ENCODE results near the gene HS6ST1.

Gene HS6ST1

GRCh38 chr2:128237081-128237534 is 81.6 kb downstream of the HS6ST1 start:
- no peak for DNase-seq (ENCODE audit: low read depth)

- DNase-seq (ENCODE audit: low read depth): no peak
Observed at GRCh38 chr2:128236491-128237035, 82.1 kb downstream of the HS6ST1 start.

- DNase-seq (ENCODE audit: low read depth): no peak
Observed at GRCh38 chr2:128235581-128235980, 83.1 kb downstream of the HS6ST1 start.

GRCh38 chr2:128234613-128235012 is 84.1 kb downstream of the HS6ST1 start:
- DNase-seq (ENCODE audit: low read depth): no peak

GRCh38 chr2:128233790-128234395 is 84.8 kb downstream of the HS6ST1 start:
- no peak for DNase-seq (ENCODE audit: low read depth)

GRCh38 chr2:128232965-128233789 is 85.5 kb downstream of the HS6ST1 start:
- peak; percentile 68 for DNase-seq (ENCODE audit: low read depth)

- DNase-seq (ENCODE audit: low read depth): no peak
Observed at GRCh38 chr2:128228894-128229293, 89.8 kb downstream of the HS6ST1 start.

- no peak for DNase-seq (ENCODE audit: low read depth)
Observed at GRCh38 chr2:128227862-128228261, 90.8 kb downstream of the HS6ST1 start.

GRCh38 chr2:128219891-128220290 is 98.8 kb downstream of the HS6ST1 start:
- DNase-seq (ENCODE audit: low read depth): no peak

- no peak for DNase-seq (ENCODE audit: low read depth)
Observed at GRCh38 chr2:128217671-128218070, 101.0 kb downstream of the HS6ST1 start.

GRCh38 chr2:128215897-128216642 is 102.6 kb downstream of the HS6ST1 start:
- DNase-seq (ENCODE audit: low read depth): no peak
